ENCODE results near the gene GTPBP1. TPM values are rescaled to one million over a fixed set of nuclear protein-coding genes. Genes with fewer than 3 reads are reported as not detected.

GTPBP1 gene
- polyA plus RNA-seq, 4 donors, result 41.4 to 48.3 (median 42.6) TPM

- no peak for DNase-seq (ENCODE audit: low read depth in 4 of 4, low spot score in 3 of 4)
Observed at GRCh38 chr22:38738475-38739070, 32.8 kb downstream of the GTPBP1 start.

GRCh38 chr22:38739300-38740055, 33.7 kb downstream of the GTPBP1 start:
- no peak for DNase-seq (ENCODE audit: low read depth in 4 of 4, low spot score in 3 of 4)

- no peak for DNase-seq (ENCODE audit: low read depth in 4 of 4, low spot score in 3 of 4)
Observed at GRCh38 chr22:38740116-38740723, 34.5 kb downstream of the GTPBP1 start.

GRCh38 chr22:38740754-38741153, 35.0 kb downstream of the GTPBP1 start:
- DNase-seq (ENCODE audit: low read depth in 4 of 4, low spot score in 3 of 4), result no peak

GRCh38 chr22:38741166-38741565, 35.4 kb downstream of the GTPBP1 start:
- DNase-seq (ENCODE audit: low read depth in 4 of 4, low spot score in 3 of 4), result no peak

GRCh38 chr22:38741576-38741975, 35.8 kb downstream of the GTPBP1 start:
- no peak for DNase-seq (ENCODE audit: low read depth in 4 of 4, low spot score in 3 of 4)

- no peak for DNase-seq (ENCODE audit: low read depth in 4 of 4, low spot score in 3 of 4)
Observed at GRCh38 chr22:38742176-38742942, 36.6 kb downstream of the GTPBP1 start.

- no peak for DNase-seq (ENCODE audit: low read depth in 4 of 4, low spot score in 3 of 4)
Observed at GRCh38 chr22:38744981-38745380, 39.2 kb downstream of the GTPBP1 start.

- DNase-seq (ENCODE audit: low read depth in 4 of 4, low spot score in 3 of 4), result no peak
Observed at GRCh38 chr22:38745676-38746460, 40.1 kb downstream of the GTPBP1 start.

- no peak for DNase-seq (ENCODE audit: low read depth in 4 of 4, low spot score in 3 of 4)
Observed at GRCh38 chr22:38748487-38749136, 42.9 kb downstream of the GTPBP1 start.

- no peak for DNase-seq (ENCODE audit: low read depth in 4 of 4, low spot score in 3 of 4)
Observed at GRCh38 chr22:38750104-38750503, 44.4 kb downstream of the GTPBP1 start.

- DNase-seq (ENCODE audit: low read depth in 4 of 4, low spot score in 3 of 4), result no peak
Observed at GRCh38 chr22:38750638-38751037, 44.9 kb downstream of the GTPBP1 start.

- no peak for DNase-seq (ENCODE audit: low read depth in 4 of 4, low spot score in 3 of 4)
Observed at GRCh38 chr22:38751066-38751421, 45.3 kb downstream of the GTPBP1 start.

- no peak for DNase-seq (ENCODE audit: low read depth in 4 of 4, low spot score in 3 of 4)
Observed at GRCh38 chr22:38751422-38752346, 45.9 kb downstream of the GTPBP1 start.

GRCh38 chr22:38753948-38754750, 48.4 kb downstream of the GTPBP1 start:
- no peak for DNase-seq (ENCODE audit: low read depth in 4 of 4, low spot score in 3 of 4)

GRCh38 chr22:38754751-38755154, 49.0 kb downstream of the GTPBP1 start:
- DNase-seq (ENCODE audit: low read depth in 4 of 4, low spot score in 3 of 4), result no peak

GRCh38 chr22:38755155-38755910, 49.6 kb downstream of the GTPBP1 start:
- no peak for DNase-seq (ENCODE audit: low read depth in 4 of 4, low spot score in 3 of 4)
